Choroid plexus epithelial cell (primary cell): Measurements from ENCODE around the gene ATP6V1A.

Experiments used
- DNase-seq: peaks from one replicate; pipeline ENCODE4 v3.0.0-alpha.2; 2010; ENCODE audit warnings: low read depth
- H3K4me3 ChIP-seq: 2 replicates; pipeline ENCODE4 v1.5.1; 2011; ENCODE audit warnings: low read depth, mild to moderate bottlenecking, control low read depth, low read length, moderate library complexity
- TF ChIP-seq, protein P1 (sequence below): conservative IDR thresholded peaks from 2 replicates; pipeline ENCODE4 v1.5.1; 2011; ENCODE audit warnings: low read depth, mild to moderate bottlenecking, control low read depth, inconsistent platforms, low read length, moderate library complexity

Gene ATP6V1A

DNA sequence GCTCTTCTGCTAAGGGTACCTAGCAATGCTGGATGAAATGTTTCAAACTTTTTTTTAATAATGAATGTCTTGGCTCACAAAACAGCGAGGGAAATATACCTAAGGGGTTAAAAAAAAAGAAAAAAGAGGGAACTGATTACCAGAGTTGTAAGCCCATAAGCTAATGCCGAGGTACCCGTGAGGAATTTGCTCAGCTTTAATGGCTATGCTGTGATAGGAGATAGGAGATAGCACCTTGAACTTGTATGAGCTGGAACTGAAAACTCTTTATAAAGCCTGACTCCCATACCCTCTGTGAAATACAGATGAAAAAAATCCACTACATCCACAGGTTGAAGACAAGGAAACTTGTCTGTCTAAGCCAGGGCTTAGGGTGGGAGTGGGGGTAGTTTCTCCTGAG is 105.7 kb downstream of the ATP6V1A start:
- no peak for DNase-seq
- TF ChIP-seq, protein P1, sequence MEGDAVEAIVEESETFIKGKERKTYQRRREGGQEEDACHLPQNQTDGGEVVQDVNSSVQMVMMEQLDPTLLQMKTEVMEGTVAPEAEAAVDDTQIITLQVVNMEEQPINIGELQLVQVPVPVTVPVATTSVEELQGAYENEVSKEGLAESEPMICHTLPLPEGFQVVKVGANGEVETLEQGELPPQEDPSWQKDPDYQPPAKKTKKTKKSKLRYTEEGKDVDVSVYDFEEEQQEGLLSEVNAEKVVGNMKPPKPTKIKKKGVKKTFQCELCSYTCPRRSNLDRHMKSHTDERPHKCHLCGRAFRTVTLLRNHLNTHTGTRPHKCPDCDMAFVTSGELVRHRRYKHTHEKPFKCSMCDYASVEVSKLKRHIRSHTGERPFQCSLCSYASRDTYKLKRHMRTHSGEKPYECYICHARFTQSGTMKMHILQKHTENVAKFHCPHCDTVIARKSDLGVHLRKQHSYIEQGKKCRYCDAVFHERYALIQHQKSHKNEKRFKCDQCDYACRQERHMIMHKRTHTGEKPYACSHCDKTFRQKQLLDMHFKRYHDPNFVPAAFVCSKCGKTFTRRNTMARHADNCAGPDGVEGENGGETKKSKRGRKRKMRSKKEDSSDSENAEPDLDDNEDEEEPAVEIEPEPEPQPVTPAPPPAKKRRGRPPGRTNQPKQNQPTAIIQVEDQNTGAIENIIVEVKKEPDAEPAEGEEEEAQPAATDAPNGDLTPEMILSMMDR = no peak
- H3K4me3 ChIP-seq = no peak overlapping the region
